LHCN-M2 (cell line): ENCODE measurements around the gene VMP1. TPM values are rescaled to one million over a fixed set of nuclear protein-coding genes. Genes with fewer than 3 reads are reported as not detected.
A peak's percentile ranks its signal among the peaks of the same experiment; 100 is the strongest.
"Not testable (repeated sequence)": the region's sequence is repeated elsewhere in the genome, so short reads cannot be mapped to it uniquely, and the experiment has no call there.

ENCODE experiments used
- DNase-seq: peaks from one replicate; pipeline ENCODE4 v3.0.0-alpha.2; 2012; ENCODE audit warnings: low read depth
- total RNA-seq: library from RNA; depleted of rRNA; stranded (reverse); fragments of >200 nt; gene quantifications from 2 replicates; pipeline ENCODE4 v1.2.3, GENCODE V29; 2014

Gene VMP1
- total RNA-seq, 1 experiment from 2014 or later: 193 TPM

- DNase-seq: peak; percentile 33
Observed at GRCh38 chr17:59838052-59838916, 130.8 kb downstream of the VMP1 start.

DNA sequence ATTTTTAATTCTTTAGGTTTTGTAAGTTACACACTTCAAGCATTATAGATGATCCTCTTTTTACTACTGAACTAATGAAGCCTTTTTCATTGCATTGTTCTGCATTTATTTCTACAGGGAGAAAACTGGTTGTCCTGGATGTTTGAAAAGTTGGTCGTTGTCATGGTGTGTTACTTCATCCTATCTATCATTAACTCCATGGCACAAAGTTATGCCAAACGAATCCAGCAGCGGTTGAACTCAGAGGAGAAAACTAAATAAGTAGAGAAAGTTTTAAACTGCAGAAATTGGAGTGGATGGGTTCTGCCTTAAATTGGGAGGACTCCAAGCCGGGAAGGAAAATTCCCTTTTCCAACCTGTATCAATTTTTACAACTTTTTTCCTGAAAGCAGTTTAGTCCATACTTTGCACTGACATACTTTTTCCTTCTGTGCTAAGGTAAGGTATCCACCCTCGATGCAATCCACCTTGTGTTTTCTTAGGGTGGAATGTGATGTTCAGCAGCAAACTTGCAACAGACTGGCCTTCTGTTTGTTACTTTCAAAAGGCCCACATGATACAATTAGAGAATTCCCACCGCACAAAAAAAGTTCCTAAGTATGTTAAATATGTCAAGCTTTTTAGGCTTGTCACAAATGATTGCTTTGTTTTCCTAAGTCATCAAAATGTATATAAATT, 132.3 kb downstream of the VMP1 start:
- peak; percentile 55 for DNase-seq

- DNase-seq: peak; percentile 41
Observed at GRCh38 chr17:59840329-59841090, 133.1 kb downstream of the VMP1 start.

- DNase-seq: peak; percentile 64
Observed at GRCh38 chr17:59841091-59841881, 133.8 kb downstream of the VMP1 start.

DNA sequence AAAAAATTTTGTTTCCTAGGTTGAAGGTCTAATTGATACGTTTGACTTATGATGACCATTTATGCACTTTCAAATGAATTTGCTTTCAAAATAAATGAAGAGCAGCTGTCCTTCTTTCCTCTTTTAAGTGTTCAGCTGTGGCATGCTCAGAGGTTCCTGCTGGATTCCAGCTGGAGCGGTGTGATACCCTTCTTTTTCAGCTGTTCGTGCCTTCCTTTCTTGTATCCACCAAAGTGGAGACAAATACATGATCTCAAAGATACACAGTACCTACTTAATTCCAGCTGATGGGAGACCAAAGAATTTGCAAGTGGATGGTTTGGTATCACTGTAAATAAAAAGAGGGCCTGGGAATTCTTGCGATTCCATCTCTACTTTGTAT, 134.4 kb downstream of the VMP1 start:
- not testable (repeated sequence) for DNase-seq

GRCh38 chr17:59842901-59843652, 135.6 kb downstream of the VMP1 start:
- peak; percentile 93 for DNase-seq

DNA sequence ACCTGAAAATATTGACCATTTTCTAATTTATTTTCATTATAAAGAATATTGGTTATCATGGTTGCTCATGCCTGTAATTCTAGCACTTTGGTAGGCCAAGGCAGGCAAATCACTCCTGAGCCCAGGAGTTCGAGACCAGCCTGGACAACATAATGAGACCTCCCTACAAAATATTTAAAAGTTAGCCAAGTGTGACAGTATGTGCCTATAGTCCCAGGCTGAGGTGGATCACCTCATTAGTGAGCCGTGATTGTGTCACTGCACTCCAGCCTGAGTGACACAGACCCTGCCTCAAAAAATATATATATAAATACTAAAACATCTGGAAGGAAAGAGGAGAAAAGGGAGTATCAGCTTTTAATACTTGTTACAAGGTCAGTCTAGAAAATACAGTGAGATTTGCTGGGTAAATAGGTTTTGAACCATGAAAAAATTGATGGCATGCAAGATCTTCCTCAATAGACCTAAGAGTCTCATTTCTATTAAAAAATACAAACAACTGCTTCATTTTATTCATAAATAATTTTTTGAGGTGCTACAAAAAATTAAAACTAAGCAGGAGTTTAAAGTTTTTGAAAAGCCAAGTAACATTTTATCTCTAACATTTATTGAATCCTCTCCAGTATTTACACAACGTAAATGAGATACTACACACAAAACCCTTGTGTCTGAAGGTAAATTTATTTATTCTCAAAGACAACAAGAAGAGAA, 137.6 kb downstream of the VMP1 start:
- DNase-seq: peak; percentile 69

- DNase-seq: peak; percentile 98
Observed at GRCh38 chr17:59845595-59846393, 138.3 kb downstream of the VMP1 start.

- DNase-seq: peak; percentile 59
Observed at GRCh38 chr17:59846394-59847165, 139.1 kb downstream of the VMP1 start.

GRCh38 chr17:59848385-59848668, 140.9 kb downstream of the VMP1 start:
- DNase-seq: no peak

DNA sequence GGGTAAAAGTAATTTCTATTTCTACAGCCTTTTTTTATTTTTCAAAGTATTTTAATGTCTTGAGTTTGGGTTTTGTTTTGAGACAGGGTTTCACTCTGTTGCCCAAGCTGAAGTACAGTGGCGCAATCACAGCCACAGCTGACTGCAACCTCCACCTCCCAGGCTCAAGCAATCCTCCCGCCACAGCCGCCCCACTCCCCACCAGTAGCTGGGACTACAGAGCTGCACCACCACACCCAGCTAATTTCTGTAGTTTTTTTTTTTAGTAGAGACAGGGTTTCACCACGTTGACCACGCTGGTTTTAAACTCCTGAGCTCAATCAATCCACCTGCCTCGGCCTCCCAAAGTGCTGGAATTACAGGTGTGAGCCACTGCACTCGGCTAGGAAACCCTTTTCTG, 141.3 kb downstream of the VMP1 start:
- peak; percentile 43 for DNase-seq

GRCh38 chr17:59850311-59850710, 142.9 kb downstream of the VMP1 start:
- not testable (repeated sequence) for DNase-seq

DNA sequence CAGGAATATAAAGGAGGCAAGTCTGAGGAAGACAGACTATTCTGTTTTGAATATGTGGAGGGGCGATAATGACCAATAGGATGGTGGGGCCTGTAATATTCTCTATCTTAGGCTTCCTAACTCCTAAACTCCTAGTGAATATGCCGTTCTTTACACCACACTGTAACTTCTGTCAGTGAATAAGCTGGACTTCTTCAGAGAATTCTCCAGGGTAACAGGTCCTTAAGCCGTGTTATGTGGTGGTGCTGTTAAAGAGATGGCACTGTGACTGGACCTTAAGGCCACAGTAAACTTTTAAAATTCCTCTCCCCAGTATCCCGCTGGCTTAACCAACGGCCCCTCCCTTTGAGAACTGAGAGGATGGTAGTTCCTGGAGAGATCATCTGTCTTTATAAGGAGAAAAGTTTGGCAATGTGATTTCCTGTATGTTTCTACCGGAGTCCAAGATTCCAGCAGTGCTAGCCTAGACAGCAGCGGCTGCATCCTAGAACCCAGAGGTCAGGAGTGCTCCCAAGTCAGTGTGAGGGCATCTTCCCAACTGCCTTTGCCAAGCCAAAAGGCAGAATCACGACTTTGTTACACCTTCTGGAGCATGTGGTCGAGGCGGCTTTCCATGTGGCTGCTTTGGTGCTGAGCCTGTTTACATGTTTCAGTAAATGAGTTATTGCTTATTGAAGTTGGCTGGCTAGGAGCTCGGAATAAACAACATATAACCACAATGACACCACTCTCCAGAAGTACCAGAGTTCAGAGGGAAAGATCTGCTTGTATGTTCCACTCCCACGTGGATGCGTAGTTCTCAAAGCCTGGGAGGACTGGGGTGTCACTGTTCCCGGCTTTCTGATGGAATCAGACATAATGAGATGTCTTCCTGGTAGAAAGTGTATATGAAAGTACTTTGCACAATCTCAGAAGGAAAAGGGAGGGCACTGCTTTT, 144.3 kb downstream of the VMP1 start:
- DNase-seq: no peak

DNA sequence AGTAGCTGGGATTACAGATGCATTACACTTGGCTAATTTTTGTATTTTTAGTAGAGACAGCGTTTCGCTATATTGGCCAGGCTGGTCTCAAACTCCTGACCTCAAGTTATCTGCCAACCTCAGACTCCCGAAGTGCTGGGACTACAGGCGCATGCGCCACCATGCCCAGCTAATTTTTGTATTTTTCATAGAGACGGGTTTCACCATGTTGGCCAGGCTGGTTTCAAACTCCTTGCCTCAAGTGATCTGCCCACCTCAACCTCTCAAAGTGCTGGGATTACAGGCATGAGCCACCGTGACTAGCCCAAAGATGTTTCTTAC, 145.4 kb downstream of the VMP1 start:
- DNase-seq: not testable (repeated sequence)

GRCh38 chr17:59853168-59853918, 145.9 kb downstream of the VMP1 start:
- peak; percentile 74 for DNase-seq

GRCh38 chr17:59853919-59854729, 146.7 kb downstream of the VMP1 start:
- not testable (repeated sequence) for DNase-seq
